ENCODE measurements around the gene PDLIM4.
A peak's percentile ranks its signal among the peaks of the same experiment; 100 is the strongest.

Gene PDLIM4

DNA sequence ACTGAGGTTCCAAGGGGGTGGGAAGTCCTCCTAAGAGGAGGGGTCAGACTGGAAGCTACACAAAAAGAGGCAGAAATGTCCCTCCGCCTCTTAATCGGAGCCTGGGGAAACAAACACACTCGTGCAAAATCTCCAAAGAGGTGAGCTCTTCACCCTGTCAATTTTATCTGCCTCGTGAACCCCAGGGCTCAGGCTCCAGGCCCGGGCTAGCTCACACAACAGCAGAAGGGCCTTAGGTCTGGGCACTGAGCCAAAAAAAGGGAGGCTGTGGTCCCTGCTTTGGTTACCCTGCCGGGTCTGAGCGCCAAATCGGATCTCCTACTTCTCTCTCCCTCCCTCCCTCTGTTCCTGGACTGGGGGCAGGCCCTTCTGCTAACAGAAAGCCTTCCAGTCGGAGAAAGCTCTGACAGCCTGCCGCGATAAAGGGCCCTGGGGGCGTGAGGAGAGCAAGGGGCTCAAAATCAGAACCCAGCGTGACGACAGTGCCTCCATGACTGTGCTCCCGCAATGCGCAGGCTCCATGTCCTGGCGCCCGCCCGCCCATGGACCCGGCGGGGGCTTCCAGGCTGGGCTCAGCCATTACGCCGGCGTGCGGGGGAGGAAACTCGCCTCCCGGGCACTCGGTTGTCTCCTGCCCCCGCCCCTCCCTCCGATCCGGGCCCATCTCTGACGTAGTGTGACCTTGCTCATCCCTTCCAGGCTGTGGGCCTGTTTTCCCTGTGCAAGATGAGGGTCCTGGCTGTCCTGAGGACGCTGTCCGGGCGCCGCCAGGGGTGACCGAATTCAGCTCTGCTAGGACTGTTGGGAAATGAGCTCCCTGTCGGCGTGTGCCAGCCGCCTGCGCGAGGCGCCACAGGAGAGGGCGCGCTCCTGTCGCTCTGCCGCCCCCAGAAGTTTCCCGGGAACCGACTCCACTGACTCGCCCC lies 35.8 kb downstream of the PDLIM4 start:
- DNase-seq, result peak; percentile 75

DNA sequence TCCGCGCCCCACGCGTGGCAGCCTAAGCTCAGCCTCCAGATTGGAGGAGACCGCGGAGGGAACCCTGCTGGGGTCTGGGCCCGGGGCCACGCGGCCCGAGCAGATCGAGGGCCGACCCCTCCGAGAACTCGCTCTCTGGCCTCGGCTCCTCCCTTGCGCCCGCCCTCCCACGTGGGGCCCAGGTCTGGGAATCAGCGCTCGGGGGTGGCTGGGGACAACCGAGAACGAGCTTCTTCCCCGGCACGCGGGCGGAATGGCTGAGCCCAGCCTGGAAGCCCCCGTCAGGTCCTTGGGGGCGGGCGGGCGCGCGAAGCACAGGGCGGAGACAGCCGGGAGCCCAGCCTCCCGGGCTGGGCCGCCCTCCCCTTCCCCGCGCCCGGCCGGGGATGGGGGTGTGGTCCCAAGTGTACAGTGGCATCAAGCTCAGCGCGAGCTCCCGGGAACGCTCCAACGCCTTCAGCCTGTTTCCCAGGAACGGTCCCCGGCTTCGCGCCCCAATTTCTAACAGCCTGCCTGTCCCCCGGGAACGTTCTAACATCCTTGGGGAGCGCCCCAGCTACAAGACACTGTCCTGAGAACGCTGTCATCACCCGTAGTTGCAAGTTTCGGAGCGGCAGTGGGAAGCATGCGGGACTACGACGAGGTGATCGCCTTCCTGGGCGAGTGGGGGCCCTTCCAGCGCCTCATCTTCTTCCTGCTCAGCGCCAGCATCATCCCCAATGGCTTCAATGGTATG lies 36.7 kb downstream of the PDLIM4 start, which contains the start of gene SLC22A4:
SLC22A4 (plus strand) TSS at position 403 of the 736 bp plus-strand sequence; CDS start at position 626, 223 bp downstream.
- DNase-seq, result peak; percentile 75

- DNase-seq, result no peak
These were observed 37.4 kb downstream of the PDLIM4 start for GRCh38 chr5:132294728-132295504.

DNA sequence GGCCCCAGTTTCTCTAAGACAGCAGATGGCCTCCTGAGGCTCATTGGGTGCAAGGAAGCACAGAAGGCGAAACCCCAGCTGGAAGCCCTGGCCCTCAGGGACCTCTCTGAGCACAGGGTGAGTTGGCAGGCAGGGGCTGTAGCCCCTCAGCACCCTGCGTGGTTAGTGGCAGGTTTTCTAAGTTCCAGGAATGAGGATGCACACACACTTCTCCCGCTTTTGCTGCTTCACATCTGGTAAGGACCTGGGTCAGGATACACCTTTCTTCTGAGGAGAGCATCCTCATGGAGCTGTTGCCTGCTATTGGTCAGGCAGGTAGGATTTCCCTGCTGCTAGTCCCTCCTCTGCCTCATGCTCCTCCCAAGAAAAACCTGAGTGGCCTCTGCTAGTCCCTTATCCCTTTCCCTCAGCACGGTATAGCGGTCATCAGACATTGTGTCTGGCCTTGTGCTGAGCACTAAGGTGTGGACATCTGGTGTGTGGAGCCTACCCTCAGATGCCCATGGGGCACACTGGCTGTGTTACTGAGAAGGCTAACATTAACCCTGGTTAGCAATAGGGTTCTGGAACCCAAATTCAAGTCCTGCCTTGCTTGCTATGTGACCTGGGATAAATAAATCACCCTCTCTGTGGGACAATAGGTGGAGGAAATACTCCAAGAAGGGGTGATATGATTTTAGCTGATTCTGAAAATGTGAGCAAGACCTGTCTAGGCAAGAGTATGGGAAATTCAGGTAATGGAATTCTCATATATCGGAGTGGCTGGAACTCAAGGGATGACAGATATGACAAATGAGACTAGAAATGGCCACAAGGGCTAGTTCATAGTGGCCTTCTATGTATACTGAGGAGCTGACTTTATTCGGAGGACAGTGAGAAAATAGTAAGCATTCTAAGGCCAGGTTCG lies 38.3 kb downstream of the PDLIM4 start:
- DNase-seq, result no peak

DNA sequence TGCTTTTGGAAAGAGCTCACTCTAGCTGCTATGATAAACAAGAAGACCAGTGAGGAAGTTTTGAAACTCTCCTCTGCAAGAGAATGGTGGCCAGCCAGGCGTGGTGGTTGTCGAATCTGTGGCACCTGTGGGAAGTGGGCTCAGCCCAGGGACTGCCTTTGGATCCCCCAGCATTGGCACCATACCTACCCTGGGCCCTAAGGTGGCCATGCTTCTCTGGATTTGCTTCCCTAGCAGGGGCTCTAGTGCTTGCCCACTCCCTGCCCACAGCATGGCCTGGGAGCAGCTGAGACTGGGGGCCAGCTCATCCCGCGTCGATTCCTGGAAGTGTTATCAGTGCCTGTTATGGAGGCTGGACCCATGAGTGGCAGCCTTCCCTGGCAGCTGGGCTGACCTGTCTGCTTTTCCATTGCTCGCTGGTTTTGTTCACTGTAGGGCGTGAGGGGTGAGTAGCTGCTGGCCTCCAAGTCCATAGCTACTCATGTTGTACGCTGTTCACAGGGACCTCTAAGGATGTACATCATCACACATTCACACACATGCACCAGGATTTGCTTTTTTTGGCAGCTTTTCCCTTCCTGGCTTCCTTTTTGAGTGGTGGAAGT lies 39.0 kb downstream of the PDLIM4 start:
- no peak for DNase-seq

DNA sequence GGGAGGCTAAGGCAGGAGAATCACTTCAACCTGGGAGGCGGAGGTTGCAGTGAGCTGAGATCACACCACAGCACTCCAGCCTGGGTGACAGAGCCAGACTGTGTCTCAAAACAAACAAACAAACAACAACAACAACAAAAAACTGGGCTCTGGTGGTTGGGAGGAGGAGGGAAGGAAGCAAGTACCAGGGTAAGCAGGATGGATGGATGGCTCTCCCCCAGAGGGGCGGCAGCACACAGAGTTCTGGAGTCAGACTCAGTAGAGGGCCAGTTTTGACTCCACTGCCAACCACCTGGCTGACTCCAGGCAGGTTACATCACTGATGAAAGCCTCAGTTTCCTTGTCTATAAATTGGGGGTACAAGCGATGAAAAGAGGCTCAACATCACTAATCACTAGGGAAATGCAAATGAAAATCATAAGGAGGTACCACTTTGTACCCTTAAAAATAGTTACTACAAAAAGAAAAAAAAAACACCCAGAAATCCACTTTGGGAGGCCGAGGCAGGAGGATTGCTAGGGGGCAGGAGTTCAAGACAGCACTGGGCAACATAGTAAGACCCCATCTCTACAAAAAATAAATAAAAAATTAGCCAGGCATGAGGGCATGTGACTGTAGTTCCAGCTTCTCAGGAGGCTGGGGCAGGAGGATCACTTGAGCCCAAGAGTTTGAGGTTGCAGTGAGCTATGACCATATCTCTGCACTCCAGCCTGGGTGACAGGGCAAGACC lies 39.9 kb downstream of the PDLIM4 start:
- DNase-seq, result no peak

DNA sequence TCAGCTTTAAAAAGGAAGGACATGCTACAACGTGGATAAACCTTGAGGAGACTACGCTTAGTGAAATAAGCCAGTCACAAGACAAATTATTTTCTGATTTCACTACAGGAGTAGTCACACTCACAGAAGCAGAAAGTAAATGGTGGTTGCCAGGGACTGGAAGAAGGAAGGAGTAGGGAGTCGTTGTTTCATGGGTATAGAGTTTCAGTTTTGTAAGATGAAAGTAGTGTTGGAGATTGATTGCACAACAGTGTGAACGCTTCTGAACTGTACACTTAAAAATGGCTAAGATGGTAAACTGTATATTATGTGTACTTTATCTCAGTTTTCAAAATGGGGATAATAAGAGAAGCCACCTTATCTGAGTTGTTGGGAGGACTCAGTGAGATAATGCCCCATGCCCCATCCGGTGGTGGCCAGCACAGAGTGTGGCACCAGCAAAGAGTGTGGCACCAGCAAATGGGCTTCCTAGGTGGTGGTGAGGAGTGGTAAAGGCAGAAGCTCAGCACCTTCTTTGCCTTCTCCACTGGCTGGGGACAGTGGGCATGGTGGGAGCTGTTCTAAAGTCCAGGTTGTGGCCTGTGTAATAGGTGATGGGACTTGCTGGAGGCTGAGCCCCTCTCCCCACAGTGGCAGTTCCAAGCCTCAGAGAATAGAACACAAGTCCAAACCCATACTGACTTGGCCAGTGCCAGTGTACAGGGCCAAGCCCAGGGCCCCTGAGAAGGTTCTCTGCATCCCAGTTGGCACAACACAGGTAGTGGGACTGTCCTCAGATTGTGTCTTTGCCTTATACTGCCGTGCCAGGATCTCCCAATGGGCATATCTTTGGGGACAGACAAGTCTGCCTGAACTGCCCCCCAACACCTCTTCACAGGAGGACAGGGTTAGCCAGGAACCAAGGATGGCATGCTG lies 41.1 kb downstream of the PDLIM4 start:
- no peak for DNase-seq

GRCh38 chr5:132299917-132300316 lies 42.4 kb downstream of the PDLIM4 start:
- DNase-seq, result no peak

GRCh38 chr5:132300577-132301343 lies 43.3 kb downstream of the PDLIM4 start:
- no peak for DNase-seq

- no peak for DNase-seq
These were observed 44.1 kb downstream of the PDLIM4 start for GRCh38 chr5:132301344-132302271.

GRCh38 chr5:132302413-132302812 lies 44.9 kb downstream of the PDLIM4 start:
- no peak for DNase-seq

DNA sequence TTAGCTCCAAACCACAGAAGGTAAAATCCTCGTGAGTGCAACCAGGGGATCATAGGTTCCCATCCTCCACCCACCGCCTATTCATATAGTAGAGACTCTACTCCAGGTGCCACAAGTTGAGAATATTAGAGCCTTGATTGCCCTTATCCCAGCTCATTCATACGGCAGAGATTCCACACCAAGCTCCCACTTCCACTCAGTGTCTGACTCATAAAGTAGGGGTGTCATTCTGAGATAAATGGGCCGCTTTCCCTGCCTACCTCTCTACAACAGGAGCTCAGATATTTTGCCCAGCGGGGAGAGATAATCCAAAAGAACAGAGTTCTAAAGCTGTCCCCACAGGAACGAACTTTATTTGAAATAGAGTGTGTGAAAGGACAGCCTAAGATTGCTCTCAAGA lies 46.1 kb downstream of the PDLIM4 start:
- DNase-seq, result no peak

DNA sequence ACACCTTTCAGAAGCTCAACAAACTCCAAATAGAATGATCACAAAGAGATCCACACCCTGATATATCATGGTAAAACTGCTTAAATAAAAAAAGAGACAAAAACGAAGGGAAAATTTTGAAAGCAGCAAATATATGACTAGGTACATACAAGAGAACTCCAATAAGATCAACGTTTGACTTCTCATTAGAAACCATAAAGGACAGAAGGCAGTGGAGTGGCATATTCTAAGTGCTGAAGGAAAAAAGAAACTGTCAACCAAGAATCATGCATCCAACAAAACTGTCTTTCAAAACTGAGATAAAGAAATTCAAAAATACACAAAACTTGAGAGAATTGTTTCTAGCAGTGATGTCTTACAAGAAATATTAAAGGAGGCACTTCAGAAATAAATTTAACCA lies 47.9 kb downstream of the PDLIM4 start:
- no peak for DNase-seq

DNA sequence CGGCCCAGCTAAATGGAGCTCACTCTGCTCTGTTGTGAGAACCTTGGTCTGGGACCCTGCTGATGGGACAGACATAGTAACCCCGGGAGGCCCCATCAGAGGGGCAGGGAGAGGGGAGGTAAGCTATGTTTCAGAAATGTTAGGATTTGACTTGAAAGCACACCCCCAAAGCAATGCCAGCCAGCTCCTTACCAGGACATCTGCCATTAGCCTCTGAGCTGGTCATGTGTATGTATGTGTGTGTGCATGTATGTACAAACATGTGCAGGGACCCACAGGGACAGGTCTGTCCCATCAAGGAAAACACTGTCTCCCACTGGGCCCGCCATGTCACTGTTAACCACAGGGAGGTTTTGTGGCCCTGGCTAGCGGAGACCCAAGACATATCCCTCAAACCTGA lies 51.2 kb downstream of the PDLIM4 start:
- DNase-seq, result no peak

- no peak for DNase-seq
These were observed 52.2 kb downstream of the PDLIM4 start for GRCh38 chr5:132309679-132310078.

- no peak for DNase-seq
These were observed 52.8 kb downstream of the PDLIM4 start for GRCh38 chr5:132310141-132310834.

- no peak for DNase-seq
These were observed 55.9 kb downstream of the PDLIM4 start for GRCh38 chr5:132313366-132313765.

Data from NCI-H2171 (cell line).